Measurements from ENCODE around the gene LGALS9B.
"Not testable (repeated sequence)": the region's sequence is repeated elsewhere in the genome, so short reads cannot be mapped to it uniquely, and the experiment has no call there.

DNA sequence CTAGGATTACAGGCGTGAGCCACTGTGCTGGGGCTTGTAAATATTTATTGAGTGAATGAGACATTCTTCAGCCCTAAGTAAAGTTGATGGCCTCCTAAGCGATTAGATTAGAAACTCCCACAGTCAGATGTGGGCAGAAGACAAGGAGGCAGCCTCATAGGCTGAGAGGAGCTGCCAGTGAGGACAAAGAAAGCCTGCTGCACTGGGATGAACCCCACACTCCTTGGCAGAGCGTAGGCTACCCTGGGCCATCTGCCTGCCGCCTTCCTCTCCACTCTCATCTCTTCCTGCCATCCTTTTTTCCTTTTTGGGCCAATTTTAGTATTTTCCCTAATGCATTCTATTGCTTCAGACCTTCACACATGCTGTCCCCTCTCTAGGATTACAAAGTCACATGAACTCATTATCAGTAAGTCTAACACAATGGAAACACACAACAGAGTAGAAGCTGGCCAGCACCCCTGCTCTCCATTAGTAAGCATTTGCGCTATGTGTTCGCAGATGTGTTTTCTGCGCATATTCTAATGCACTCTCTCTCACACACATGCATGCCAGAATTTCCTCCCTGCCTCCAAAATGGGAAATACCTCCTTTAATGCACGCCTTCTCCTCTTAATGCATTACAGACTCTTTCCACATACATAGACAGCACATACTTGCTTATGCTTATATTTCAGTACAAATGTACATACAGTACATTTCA, 12.7 kb upstream of the LGALS9B start:
- TF ChIP-seq, protein P1, sequence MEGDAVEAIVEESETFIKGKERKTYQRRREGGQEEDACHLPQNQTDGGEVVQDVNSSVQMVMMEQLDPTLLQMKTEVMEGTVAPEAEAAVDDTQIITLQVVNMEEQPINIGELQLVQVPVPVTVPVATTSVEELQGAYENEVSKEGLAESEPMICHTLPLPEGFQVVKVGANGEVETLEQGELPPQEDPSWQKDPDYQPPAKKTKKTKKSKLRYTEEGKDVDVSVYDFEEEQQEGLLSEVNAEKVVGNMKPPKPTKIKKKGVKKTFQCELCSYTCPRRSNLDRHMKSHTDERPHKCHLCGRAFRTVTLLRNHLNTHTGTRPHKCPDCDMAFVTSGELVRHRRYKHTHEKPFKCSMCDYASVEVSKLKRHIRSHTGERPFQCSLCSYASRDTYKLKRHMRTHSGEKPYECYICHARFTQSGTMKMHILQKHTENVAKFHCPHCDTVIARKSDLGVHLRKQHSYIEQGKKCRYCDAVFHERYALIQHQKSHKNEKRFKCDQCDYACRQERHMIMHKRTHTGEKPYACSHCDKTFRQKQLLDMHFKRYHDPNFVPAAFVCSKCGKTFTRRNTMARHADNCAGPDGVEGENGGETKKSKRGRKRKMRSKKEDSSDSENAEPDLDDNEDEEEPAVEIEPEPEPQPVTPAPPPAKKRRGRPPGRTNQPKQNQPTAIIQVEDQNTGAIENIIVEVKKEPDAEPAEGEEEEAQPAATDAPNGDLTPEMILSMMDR (IDR thresholded peaks at IDR 0.05; ENCODE audit: low read depth, low read length) = not testable (repeated sequence)
- not testable (repeated sequence) for TF ChIP-seq POLR2A (IDR thresholded peaks at IDR 0.05; ENCODE audit: extremely low read depth, insufficient read length)
- TF ChIP-seq, protein P2, sequence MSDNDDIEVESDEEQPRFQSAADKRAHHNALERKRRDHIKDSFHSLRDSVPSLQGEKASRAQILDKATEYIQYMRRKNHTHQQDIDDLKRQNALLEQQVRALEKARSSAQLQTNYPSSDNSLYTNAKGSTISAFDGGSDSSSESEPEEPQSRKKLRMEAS (IDR thresholded peaks at IDR 0.05; ENCODE audit: low read depth, low read length) = not testable (repeated sequence)

Data from NB4 (cell line).